HG03520 (cell line): Measurements from ENCODE around the gene INHBA.

Source experiments
- ATAC-seq: cut with Tn5 transposase; IDR thresholded peaks from one replicate; pipeline ENCODE4 v1.9.1; 2021; ENCODE audit warnings: mild to moderate bottlenecking, moderate library complexity; ENCODE audit not compliant: unreplicated experiment

Gene INHBA

GRCh38 chr7:41689815-41690214 lies 13.1 kb downstream of the INHBA start:
- ATAC-seq, result no peak

GRCh38 chr7:41688906-41689305 lies 14.0 kb downstream of the INHBA start:
- no peak for ATAC-seq

GRCh38 chr7:41688012-41688625 lies 14.8 kb downstream of the INHBA start:
- ATAC-seq, result no peak

- no peak for ATAC-seq
Observed at GRCh38 chr7:41685684-41686083, 17.2 kb downstream of the INHBA start.

GRCh38 chr7:41682422-41682821 lies 20.5 kb downstream of the INHBA start:
- ATAC-seq, result no peak

- ATAC-seq, result no peak
Observed at GRCh38 chr7:41679566-41679965, 23.3 kb downstream of the INHBA start.

GRCh38 chr7:41674505-41675023 lies 28.3 kb downstream of the INHBA start:
- ATAC-seq, result no peak

GRCh38 chr7:41661596-41661995 lies 41.3 kb downstream of the INHBA start:
- no peak for ATAC-seq

GRCh38 chr7:41659539-41659938 lies 43.4 kb downstream of the INHBA start:
- no peak for ATAC-seq

- ATAC-seq, result no peak
Observed at GRCh38 chr7:41656366-41656765, 46.5 kb downstream of the INHBA start.

- no peak for ATAC-seq
Observed at GRCh38 chr7:41655426-41655825, 47.5 kb downstream of the INHBA start.

- ATAC-seq, result no peak
Observed at GRCh38 chr7:41652267-41652666, 50.6 kb downstream of the INHBA start.

- no peak for ATAC-seq
Observed at GRCh38 chr7:41648501-41648900, 54.4 kb downstream of the INHBA start.

- no peak for ATAC-seq
Observed at GRCh38 chr7:41643616-41644015, 59.3 kb downstream of the INHBA start.

- ATAC-seq, result no peak
Observed at GRCh38 chr7:41641665-41642014, 61.2 kb downstream of the INHBA start.

GRCh38 chr7:41641011-41641664 lies 61.8 kb downstream of the INHBA start:
- ATAC-seq, result no peak

- no peak for ATAC-seq
Observed at GRCh38 chr7:41640487-41640886, 62.4 kb downstream of the INHBA start.

GRCh38 chr7:41637049-41637448 lies 65.8 kb downstream of the INHBA start:
- ATAC-seq, result no peak
